CD4-positive, alpha-beta memory T cell (primary cell): ENCODE measurements around the gene GNPTAB. TPM values are rescaled to one million over a fixed set of nuclear protein-coding genes. Genes with fewer than 3 reads are reported as not detected.

Experiments used
- CTCF ChIA-PET: fragments of 350-600 bp; sonication (Branson Sonifier 250); formaldehyde crosslinking; loops from one replicate; lab custom pipeline; 2021; ENCODE audit warnings: inconsistent platforms; ENCODE audit not compliant: partially characterized antibody; lab: Charles Lee
- POLR2A ChIA-PET: fragments of 350-600 bp; sonication (Branson Sonifier 250); formaldehyde crosslinking; loops from one replicate; lab custom pipeline; 2021; ENCODE audit not compliant: partially characterized antibody; lab: Charles Lee
- DNase-seq, 5 donors: peaks; one replicate each; pipeline versions ENCODE4 v3.0.0 to v3.0.0-alpha.2; 2020 to 2022; ENCODE audit warnings: mixed read lengths in 1 of 5
- H3K27ac ChIP-seq: one replicate; pipeline ENCODE4 v1.7.0; 2013; ENCODE audit warnings: low read depth, low read length
- H3K27me3 ChIP-seq: 2 replicates; pipeline ENCODE4 v1.7.0; 2013; ENCODE audit warnings: mild to moderate bottlenecking, low read length, moderate library complexity; ENCODE audit not compliant: insufficient read depth
- H3K36me3 ChIP-seq: 2 replicates; pipeline ENCODE4 v1.7.0; 2013; ENCODE audit warnings: mild to moderate bottlenecking, low read length, moderate library complexity; ENCODE audit not compliant: insufficient read depth
- H3K4me1 ChIP-seq: 2 replicates; pipeline ENCODE4 v1.7.0; 2013; ENCODE audit warnings: mild to moderate bottlenecking, low read length, moderate library complexity; ENCODE audit not compliant: insufficient read depth
- H3K4me3 ChIP-seq, 2 donors: one replicate each; pipeline ENCODE4 v1.7.0; 2013; ENCODE audit warnings: low read length in 2 of 2, mild to moderate bottlenecking in 1 of 2
- H3K9me3 ChIP-seq, 2 donors: one replicate each; pipeline ENCODE4 v1.7.0; 2013; ENCODE audit warnings: low read length in 2 of 2, control low read depth in 1 of 2; ENCODE audit not compliant: control insufficient read depth in 1 of 2
- H3K27ac Mint-ChIP-seq, 7 donors: one replicate each; pipeline ENCODE4 v1.8.0; 2020 to 2021; ENCODE audit warnings: mixed read lengths in 7 of 7, mild to moderate bottlenecking in 6 of 7, inconsistent platforms in 3 of 7, moderate library complexity in 3 of 7
- H3K27me3 Mint-ChIP-seq, 2 donors: one replicate each; pipeline ENCODE4 v1.8.0; 2020 to 2021; ENCODE audit warnings: mixed read lengths in 2 of 2
- H3K36me3 Mint-ChIP-seq, 2 donors: one replicate each; pipeline ENCODE4 v1.8.0; 2020 to 2021; ENCODE audit warnings: mixed read lengths in 2 of 2, inconsistent platforms in 1 of 2, mild to moderate bottlenecking in 1 of 2
- H3K4me1 Mint-ChIP-seq, 4 donors: one replicate each; pipeline ENCODE4 v1.8.0; 2020 to 2021; ENCODE audit warnings: mixed read lengths in 4 of 4, mild to moderate bottlenecking in 1 of 4
- H3K4me3 Mint-ChIP-seq, 8 donors: one replicate each; pipeline ENCODE4 v1.8.0; 2020 to 2021; ENCODE audit warnings: mixed read lengths in 8 of 8, mild to moderate bottlenecking in 7 of 8, moderate library complexity in 6 of 8, inconsistent platforms in 3 of 8
- H3K9me3 Mint-ChIP-seq, 8 donors: one replicate each; pipeline ENCODE4 v1.8.0; 2020 to 2021; ENCODE audit warnings: mixed read lengths in 8 of 8, mild to moderate bottlenecking in 5 of 8, inconsistent platforms in 3 of 8, moderate library complexity in 1 of 8
- intact Hi-C: fragments of 100-400 bp; cut with micrococcal nuclease; formaldehyde crosslinking; loops from one replicate; pipeline ENCODE4 v1.15.1; 2023
- polyA plus RNA-seq, 2 donors: library from polyadenylated mRNA; unstranded; fragments of 300-500 nt; fragmentation: Illumina TruSeq; gene quantifications; one replicate each; pipeline ENCODE4 v1.2.3, GENCODE V29; 2021
- total RNA-seq, 2 experiments: library from RNA; stranded (reverse); gene quantifications; one replicate each; pipeline ENCODE4 v1.2.3, GENCODE V29; 2021

Gene GNPTAB
- total and polyA plus RNA-seq, 4 experiments from 2014 or later, result 15.3 to 42.8 (median 34.1) TPM

GRCh38 chr12:101707131-101707782 is 123.5 kb downstream of the GNPTAB start:
- H3K9me3 Mint-ChIP-seq, result no peaks in the 10 kb centered on the region
- H3K27ac ChIP-seq, result no peak overlapping the region
- intact Hi-C loops, result no loop called here
- H3K4me1 Mint-ChIP-seq, result peaks cover 13 to 25% (median 22%) of the 10 kb centered on the region in 4 donors
- H3K9me3 ChIP-seq, result no peaks in the 10 kb centered on the region
- H3K4me3 Mint-ChIP-seq, result no peak overlapping the region
- no peaks in the 10 kb centered on the region for H3K36me3 Mint-ChIP-seq
- H3K27me3 ChIP-seq, result no peaks in the 10 kb centered on the region
- H3K4me1 ChIP-seq, result peaks cover 14% of the 10 kb centered on the region
- ChIA-PET POLR2A (interaction anchor here (0.9 kb wide), 1 partner anchor 9 kb away, joined by 5 read pairs; no protein-coding TSS in a partner anchor), CTCF (interaction anchor here (1.2 to 1.5 kb wide), 2 partner anchors 16 to 54 kb away, joined by 3 to 4 read pairs; no protein-coding TSS in a partner anchor)
- no peak overlapping the region for H3K27ac Mint-ChIP-seq
- H3K4me3 ChIP-seq, result no peak overlapping the region
- H3K36me3 ChIP-seq, result no peaks in the 10 kb centered on the region
- no peaks in the 10 kb centered on the region for H3K27me3 Mint-ChIP-seq
- no peak for DNase-seq

GRCh38 chr12:101706403-101706802 is 124.4 kb downstream of the GNPTAB start:
- H3K4me3 ChIP-seq, result no peak overlapping the region
- intact Hi-C loops, result no loop called here
- Mint-ChIP-seq H3K4me1 (peaks cover 15 to 29% (median 25%) of the 10 kb centered on the region in 4 donors), H3K36me3 (no peaks in the 10 kb centered on the region), H3K27me3 (no peaks in the 10 kb centered on the region), H3K27ac (no peak overlapping the region), H3K9me3 (no peaks in the 10 kb centered on the region), H3K4me3 (no peak overlapping the region)
- no peak overlapping the region for H3K27ac ChIP-seq
- ChIA-PET CTCF (interaction anchor here (1.2 to 1.5 kb wide), 3 partner anchors 17 to 133 kb away, joined by 3 to 4 read pairs (median 4); no protein-coding TSS in a partner anchor), POLR2A (no interaction called here)
- no peaks in the 10 kb centered on the region for H3K27me3 ChIP-seq
- H3K36me3 ChIP-seq, result no peaks in the 10 kb centered on the region
- H3K4me1 ChIP-seq, result peaks cover 14% of the 10 kb centered on the region
- no peaks in the 10 kb centered on the region for H3K9me3 ChIP-seq
- no peak for DNase-seq

- Histone ChIP-seq H3K9me3 (no peaks in the 10 kb centered on the region), H3K27ac (no peak overlapping the region), H3K4me3 (no peak overlapping the region), H3K36me3 (no peaks in the 10 kb centered on the region), H3K4me1 (peaks cover 6% of the 10 kb centered on the region), H3K27me3 (no peaks in the 10 kb centered on the region)
- POLR2A ChIA-PET, result no interaction called here
- CTCF ChIA-PET, result no interaction called here
- H3K36me3 Mint-ChIP-seq, result peaks cover 0 to 2% of the 10 kb centered on the region in 2 donors
- H3K9me3 Mint-ChIP-seq, result peaks cover 0 to under 1% (median 0%) of the 10 kb centered on the region in 8 donors
- no peaks in the 10 kb centered on the region for H3K27me3 Mint-ChIP-seq
- H3K27ac Mint-ChIP-seq, result no peak overlapping the region
- H3K4me1 Mint-ChIP-seq, result peaks cover 24 to 41% (median 36%) of the 10 kb centered on the region in 4 donors
- intact Hi-C loops, result no loop called here
- DNase-seq, result no peak
- H3K4me3 Mint-ChIP-seq, result no peak overlapping the region
These were observed 127.3 kb downstream of the GNPTAB start for GRCh38 chr12:101703487-101703886.

- H3K9me3 ChIP-seq, result no peaks in the 10 kb centered on the region
- Mint-ChIP-seq H3K36me3 (peaks cover 0 to 5% of the 10 kb centered on the region in 2 donors), H3K27ac (peak overlapping the region in 1 of 7 donors; percentile 42), H3K4me1 (peaks cover 30 to 50% (median 38%) of the 10 kb centered on the region in 4 donors), H3K9me3 (peaks cover 0 to 2% (median 0%) of the 10 kb centered on the region in 8 donors), H3K4me3 (peak overlapping the region in 1 of 8 donors; percentile 48), H3K27me3 (no peaks in the 10 kb centered on the region)
- DNase-seq, result no peak
- ChIA-PET CTCF (no interaction called here), POLR2A (interaction anchor here (1.0 kb wide), 1 partner anchor 11 kb away, joined by 3 read pairs; no protein-coding TSS in a partner anchor)
- no peak overlapping the region for H3K27ac ChIP-seq
- H3K4me3 ChIP-seq, result no peak overlapping the region
- intact Hi-C loops, result no loop called here
- H3K27me3 ChIP-seq, result no peaks in the 10 kb centered on the region
- H3K4me1 ChIP-seq, result peaks cover 22% of the 10 kb centered on the region
- H3K36me3 ChIP-seq, result no peaks in the 10 kb centered on the region
These were observed 130.4 kb downstream of the GNPTAB start for GRCh38 chr12:101700299-101700820.

- intact Hi-C loops, result loop anchor here (5.0 to 10.0 kb wide), 4 partner anchors 178 to 1434 kb away; partner anchors contain the start of genes DEPDC4, DRAM1, NUP37 and PARPBP
- no peak overlapping the region for H3K27ac ChIP-seq
- no peaks in the 10 kb centered on the region for H3K27me3 Mint-ChIP-seq
- no peaks in the 10 kb centered on the region for H3K36me3 ChIP-seq
- peaks cover 30 to 54% (median 38%) of the 10 kb centered on the region in 4 donors for H3K4me1 Mint-ChIP-seq
- no peaks in the 10 kb centered on the region for H3K27me3 ChIP-seq
- peak overlapping the region; percentile 85 to 96 (median 92) for H3K4me3 Mint-ChIP-seq
- peaks cover 0 to 4% (median 0%) of the 10 kb centered on the region in 8 donors for H3K9me3 Mint-ChIP-seq
- peak overlapping the region; percentile 57 to 65 for H3K4me3 ChIP-seq
- H3K36me3 Mint-ChIP-seq, result peaks cover 0 to 5% of the 10 kb centered on the region in 2 donors
- POLR2A ChIA-PET, result interaction anchor here (0.8 to 1.0 kb wide), 2 partner anchors 9 to 16 kb away, joined by 3 to 5 read pairs; no protein-coding TSS in a partner anchor
- CTCF ChIA-PET, result interaction anchor here (1.0 kb wide), 1 partner anchor 290 kb away, joined by 3 read pairs; no protein-coding TSS in a partner anchor
- peak in 1 of 5 donors; percentile 38 for DNase-seq
- H3K27ac Mint-ChIP-seq, result peak overlapping the region; percentile 66 to 92 (median 77)
- H3K9me3 ChIP-seq, result no peaks in the 10 kb centered on the region
- H3K4me1 ChIP-seq, result peaks cover 22% of the 10 kb centered on the region
These were observed 131.9 kb downstream of the GNPTAB start for GRCh38 chr12:101698800-101699347.

- H3K36me3 Mint-ChIP-seq, result peaks cover 0 to 5% of the 10 kb centered on the region in 2 donors
- ChIA-PET CTCF (interaction anchor here (1.0 kb wide), 1 partner anchor 290 kb away, joined by 3 read pairs; no protein-coding TSS in a partner anchor), POLR2A (interaction anchor here (0.8 to 1.0 kb wide), 3 partner anchors 9 to 132 kb away, joined by 3 to 5 read pairs (median 3); partner anchors contain the start of gene GNPTAB)
- no peaks in the 10 kb centered on the region for H3K27me3 ChIP-seq
- H3K9me3 ChIP-seq, result no peaks in the 10 kb centered on the region
- H3K27ac ChIP-seq, result peak overlapping the region; percentile 53
- peaks cover 22% of the 10 kb centered on the region for H3K4me1 ChIP-seq
- peaks cover 30 to 54% (median 38%) of the 10 kb centered on the region in 4 donors for H3K4me1 Mint-ChIP-seq
- peak overlapping the region; percentile 66 to 92 (median 77) for H3K27ac Mint-ChIP-seq
- H3K4me3 ChIP-seq, result peak overlapping the region; percentile 57 to 65
- no peaks in the 10 kb centered on the region for H3K27me3 Mint-ChIP-seq
- peak in 3 of 5 donors; percentile 4 to 15 (median 10) for DNase-seq
- peak overlapping the region; percentile 85 to 96 (median 92) for H3K4me3 Mint-ChIP-seq
- intact Hi-C loops, result loop anchor here (1.0 to 10.0 kb wide), 6 partner anchors 28 to 1433 kb away; partner anchors contain the start of genes DEPDC4, DRAM1, GNPTAB and NUP37
- peaks cover 0 to 4% (median 0%) of the 10 kb centered on the region in 8 donors for H3K9me3 Mint-ChIP-seq
- H3K36me3 ChIP-seq, result no peaks in the 10 kb centered on the region
These were observed 132.6 kb downstream of the GNPTAB start for GRCh38 chr12:101697930-101698799.
